Stimulated activated CD8-positive, alpha-beta memory T cell treated with anti-CD3 and anti-CD28 coated beads, Interleukin-2, amount 100 ng/mL, for 48 hours (primary cell): ENCODE measurements around the gene FAIM2.

Experiments
- DNase-seq, 2 donors: peaks; one replicate each; pipeline ENCODE4 v3.0.0-alpha.2; 2020; ENCODE audit warnings: low read depth in 2 of 2

Gene FAIM2

DNA sequence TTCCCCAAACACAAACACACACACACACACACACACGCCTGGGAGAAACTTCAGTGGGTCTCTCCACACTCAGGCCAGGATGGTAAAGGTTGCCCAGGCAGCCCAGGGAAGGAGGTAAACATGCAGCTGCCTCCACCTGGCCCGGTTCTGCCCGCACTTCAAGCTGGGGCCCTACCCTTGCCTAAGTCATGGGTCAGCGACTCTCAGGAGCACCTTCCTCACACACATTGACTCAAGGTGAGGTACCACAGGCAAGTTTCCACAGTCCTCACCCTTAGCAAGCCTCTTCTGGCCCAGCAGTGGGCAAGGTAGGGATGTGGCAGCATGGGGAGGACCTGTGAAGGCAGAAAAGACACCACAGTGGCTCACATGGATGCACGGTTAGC lies 14.1 kb upstream of the FAIM2 start:
- no peak for DNase-seq

DNA sequence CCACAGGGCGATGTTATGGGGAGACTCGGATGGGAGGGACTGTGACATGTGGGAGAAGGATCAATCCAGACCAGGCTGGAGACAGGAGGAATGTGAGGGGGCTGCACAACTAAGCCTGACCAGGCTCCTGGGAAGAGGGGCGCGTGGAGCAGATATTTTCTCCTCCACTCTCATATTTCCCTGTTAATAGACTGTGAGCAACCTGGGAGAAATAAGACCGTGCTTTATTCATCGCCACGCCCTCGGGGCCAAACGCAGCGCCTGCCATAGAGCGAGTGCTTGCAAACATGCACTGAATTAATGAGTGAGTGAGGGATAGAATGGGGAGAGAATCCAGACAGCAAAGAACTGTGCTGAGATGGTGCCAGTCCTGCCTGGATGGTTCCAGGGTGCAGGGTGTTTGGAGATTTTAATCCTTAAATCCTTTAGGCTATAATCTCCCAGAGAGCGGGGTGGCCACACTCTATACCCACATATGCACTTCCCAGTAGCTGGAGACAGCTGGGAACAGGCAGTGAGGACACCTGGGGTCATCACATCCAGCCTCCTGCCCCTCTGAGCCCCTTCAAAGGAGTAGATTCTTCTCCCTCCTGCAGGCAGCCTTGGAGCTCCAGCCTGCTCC lies 13.6 kb upstream of the FAIM2 start:
- DNase-seq = no peak

DNA sequence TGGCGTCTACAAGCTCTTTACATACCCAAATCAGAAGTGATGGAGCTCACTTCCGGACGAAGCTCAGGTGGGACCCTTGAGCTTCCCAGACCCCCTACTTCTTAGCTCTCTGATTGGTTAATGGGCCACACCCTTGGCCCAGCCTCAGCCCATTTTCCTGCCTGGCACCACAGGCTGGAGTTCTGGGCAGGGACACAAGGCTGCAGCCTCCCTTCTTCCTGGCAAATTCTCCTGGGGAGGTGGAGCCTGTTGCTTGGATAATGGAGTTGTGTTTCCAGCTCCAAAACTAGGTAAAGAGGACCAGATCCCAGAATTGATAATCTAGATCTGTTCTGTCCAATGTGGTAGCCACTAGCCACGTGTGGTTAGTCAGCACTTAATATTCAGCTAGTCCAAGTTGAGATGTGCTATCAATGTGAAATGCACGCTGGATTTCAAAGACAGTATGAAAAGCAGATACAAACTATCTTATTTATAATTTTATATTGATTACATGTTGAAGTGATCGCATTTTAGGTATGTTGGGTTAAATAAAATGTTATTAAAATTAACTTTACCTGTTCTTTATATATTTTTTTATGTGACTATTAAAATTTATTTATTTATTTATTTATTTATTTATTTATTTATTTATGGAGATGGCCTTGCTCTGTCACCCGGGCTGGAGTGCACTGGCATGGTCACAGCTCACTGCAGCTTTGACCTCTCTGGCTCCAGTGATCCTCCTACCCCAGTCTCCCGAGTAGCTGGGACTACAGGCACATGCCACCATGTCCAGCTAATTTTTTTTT lies 12.6 kb upstream of the FAIM2 start:
- DNase-seq = no peak

DNA sequence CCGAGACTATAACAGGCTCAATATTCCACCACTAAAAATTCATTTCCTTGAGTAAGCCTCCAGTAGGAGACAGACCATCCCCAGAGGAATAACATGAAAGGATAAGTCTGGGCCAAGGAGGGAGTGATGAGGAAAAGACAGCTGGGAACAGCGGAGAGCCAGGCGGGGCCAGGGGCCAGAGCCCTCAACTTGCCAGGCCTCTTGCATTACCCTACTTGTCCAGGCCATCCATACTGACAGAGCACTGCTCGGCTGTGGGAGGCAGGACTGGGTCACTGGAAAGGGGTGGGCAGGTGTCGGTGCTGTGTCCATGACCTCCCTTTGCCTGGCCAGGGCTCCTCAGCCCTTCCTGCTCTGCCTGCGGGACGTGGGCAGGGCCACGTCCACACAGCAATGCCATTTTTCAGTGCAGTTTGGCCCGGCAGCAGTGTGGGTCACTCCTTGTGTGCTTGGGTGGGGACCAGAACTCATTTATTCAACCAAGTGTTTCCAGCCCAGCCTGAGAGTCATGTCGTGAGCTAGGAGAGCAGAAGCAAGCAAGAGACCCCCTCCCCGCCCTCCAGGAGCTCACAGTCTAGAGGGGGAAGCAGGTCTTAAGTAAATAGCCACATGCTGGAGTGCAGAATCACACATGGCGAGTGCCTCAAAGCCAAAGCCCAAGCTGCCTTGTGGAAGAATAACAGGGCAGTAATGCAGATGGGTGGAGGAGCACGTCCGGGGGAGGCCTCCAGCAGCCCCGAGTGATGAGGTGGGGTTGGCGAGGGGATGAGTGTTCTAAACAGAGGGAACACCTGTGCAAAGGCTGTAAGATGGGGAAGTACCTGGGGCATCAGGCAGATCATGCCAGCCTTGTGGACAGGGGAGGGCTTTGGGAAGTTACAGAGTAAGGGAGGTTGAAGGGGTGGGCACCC lies 8.9 kb upstream of the FAIM2 start:
- DNase-seq = no peak

DNA sequence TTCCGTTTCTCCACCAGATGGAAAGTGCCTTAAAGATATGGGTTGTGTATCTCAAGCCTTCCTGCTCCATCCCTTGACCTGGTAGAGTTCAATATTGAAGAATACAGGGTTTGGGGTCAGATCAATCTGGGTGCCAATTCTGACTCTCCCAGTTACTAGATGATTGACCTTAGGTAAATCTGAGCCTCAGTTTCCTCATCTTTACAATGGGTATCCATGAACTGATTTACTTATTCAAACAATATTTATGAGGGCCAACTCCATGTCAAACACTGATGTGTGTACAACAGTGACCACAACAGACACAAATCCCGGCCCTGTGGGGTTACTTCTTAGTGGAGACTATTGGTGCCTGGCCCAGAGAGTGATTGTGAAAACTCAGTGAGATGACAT lies 7.5 kb upstream of the FAIM2 start:
- no peak for DNase-seq

DNA sequence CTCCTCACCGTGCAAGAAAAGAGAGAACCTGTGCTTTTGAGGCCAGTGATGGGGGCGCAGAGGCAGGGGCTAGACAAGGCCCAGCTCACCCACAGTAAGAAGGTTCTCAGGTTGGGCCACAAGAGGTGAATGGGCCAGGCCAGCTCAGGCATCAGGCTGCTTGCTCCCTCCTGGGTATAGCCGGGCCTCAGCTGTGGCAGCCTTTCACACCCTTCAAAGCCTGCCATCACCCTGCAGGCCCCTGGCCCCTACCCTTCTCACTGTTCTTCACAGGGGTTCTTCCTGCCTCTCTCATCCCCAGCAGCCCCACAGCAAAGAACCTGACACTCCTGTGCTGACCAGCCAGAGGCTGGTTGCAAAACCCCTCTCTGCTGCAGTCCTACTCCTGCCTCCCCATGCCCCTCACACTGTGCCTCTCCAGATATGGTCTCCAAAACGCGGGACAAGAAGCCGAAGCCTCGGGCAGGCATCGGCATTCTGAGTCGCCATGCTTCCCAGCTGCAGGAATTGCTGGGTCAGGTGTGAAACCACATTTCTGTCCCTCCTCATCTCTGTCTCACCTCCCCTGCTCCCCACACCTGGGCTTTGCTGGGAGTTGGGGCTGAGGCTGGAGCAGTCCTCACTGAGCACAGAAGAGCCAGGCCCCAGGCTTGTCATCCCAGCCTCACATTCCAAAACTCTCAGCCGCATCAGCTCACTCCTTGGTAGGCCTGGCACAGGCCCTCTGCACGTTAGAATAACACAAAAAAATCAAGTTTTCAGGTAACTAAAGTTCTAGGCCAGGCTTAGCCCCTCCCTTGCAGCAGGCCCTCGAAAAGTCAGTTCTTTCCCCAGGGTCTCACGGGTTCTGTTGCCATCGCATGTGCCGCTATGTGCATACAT lies 6.9 kb upstream of the FAIM2 start:
- no peak for DNase-seq

DNA sequence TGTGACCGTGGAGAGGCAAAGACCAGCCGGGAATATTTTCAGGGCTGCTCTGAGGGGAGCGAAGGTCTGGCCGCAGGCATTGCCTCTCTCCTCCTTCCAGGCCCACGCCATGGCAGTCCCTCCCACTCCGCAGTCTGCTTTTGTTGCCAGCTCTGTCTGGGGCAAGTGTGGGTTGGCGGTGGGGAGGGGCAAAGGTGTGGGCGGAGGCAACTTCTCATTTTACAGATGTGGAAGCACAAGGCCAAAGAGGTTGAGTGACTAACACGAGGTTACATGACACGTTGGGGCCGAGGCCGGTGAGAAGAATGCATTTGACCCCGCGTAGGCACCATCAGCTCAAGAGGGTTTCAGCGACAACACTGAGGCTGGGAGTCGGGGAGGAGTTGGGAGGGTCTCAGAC lies 6.1 kb upstream of the FAIM2 start:
- peak; percentile 7 to 9 for DNase-seq

DNA sequence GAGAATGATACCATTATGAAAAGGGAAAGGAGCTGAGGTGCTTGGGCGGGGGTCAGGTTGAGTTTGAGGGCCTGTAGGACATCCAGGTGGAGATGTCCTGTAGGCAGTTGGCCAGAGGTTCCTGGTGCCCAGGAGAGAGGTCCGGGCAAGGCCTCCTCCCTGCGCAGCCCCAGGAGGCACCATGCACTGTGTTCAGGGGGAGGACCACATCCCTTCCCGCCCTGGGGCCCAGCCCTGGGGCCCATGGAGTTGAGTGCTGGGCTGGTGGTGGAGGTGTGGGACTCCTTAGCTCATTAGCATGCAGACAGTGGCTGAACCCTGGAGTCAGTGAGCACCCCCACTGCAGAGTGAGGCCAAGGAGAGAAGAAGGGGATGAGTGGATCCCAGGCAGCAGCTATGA lies 5.7 kb upstream of the FAIM2 start:
- no peak for DNase-seq

DNA sequence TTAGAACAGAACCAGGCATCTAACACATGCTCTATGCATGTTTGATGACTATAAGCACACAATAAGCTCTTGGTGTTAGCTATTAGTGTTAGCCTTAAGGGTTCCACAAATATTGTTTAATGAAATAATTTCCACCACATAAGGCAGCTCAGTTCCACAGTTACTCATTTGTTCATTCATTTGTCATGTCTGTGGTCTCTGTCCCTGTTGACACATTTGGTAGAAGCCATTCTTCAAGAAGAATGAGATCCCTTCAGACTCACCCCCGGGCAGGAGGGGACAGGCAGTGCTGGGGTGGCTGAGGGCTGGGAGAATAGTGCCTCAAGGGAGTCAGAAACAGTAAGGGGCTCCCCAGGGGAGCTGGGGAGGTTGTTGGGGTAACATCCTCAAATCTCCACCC lies 3.7 kb upstream of the FAIM2 start:
- DNase-seq = no peak

DNA sequence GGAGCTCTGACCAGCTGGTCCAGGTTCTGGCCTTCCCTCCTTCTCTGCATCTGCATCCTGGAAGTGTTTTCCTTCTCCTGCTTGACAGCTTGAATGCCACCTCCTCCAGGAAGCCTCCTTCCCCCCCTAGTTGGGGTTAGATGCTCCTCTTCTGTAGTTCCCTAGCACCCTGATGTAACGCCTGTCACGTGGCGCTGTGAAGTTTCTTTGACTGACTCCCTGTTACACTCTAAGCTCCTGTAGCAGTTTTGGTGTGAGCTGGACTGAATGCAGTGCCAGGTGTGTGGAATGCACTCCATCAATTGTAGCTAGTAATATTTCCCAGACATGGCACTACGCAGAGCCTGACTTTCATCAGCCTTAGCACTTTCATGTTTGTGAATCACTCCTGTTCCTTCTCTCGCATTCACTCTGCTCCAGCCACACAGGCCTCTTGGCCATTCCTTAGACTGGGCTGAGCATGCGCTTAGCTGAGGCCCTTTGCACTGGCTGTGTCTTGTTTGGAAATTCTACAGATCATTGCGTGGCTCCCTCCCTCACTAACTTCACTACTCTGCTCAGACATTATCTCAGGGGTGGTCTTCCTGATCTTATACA lies 2.1 kb upstream of the FAIM2 start:
- no peak for DNase-seq

DNA sequence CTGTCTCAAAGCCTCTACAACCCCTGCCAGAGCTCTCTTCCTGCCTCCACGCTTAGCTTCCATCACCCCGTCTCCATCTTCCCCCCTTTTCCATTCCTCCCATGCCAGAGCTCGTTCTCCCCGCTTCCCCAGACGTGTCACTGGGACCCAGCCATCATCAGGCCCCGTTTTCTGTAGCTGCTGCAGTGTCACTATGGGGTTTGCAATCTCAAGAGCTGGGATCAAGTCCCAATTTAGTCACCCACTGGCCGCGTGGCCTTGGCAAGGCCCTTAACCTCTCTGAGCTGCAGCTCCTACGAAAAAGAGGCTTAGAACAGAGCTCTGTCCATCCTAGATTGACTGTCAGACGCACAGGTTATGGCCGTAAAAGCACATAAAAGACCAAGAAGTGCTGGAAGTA lies 901 bp upstream of the FAIM2 start:
- no peak for DNase-seq

DNA sequence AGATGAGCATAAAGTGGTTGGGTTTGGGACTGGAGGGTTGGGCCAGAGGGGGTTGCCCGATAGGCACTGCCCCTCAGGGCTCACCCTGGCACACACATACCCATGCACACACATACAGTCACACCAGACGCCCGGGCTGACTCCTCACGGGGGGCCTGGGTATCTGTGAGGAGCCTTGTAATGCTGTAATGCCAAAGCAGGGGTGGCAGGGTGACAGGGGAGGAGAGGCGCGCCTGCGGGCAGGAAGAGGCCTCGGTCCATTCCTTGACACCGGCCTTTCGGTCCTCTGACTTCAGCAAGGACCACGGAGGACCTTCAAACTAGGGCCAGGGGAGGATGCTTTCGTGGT lies 375 bp downstream of the FAIM2 start:
- no peak for DNase-seq

DNA sequence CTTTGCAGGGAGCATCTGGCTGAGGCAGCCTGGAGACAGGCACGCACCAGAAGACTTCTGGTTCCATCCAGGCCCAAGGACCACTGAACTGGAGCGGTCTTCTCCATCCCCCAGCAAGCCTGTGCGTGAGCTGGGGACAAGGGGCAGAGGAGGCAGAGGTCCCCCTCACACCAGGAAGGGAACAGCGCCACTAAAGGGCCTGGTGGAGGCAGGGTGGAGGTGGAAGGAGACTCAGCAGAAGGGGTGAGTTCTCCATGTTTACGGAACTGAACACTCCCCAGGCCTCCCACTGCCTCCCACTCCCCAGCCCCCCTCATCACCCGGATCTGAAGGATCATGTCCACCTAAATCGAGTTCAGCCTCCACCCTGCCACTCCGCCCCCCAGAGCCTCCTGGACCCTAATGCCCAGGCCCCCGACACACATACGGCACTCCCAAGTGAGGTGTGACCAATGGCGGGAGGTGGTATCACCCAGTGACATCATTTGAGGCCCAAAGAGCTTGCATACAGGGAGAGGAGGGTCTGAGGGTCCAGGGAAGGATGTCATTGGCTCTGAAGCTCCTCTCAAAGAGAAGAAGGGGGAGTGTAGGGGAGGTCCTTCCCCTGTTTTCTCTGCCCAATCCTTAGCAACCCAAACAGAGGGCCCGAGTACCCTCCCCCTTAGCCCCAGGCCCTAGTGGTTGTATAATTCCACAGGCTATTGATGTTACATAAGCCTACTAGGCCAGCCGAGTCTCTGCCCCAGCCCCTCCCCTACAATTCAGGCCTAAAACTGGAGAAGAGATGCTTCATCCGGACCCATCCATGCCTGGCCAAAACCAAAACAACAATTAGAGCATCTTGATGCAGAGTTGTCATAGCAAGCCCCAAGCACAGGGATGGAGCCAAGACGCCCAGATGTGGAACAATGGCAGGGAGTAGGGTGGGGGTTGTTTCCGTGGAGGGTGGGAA lies 1.0 kb downstream of the FAIM2 start:
- no peak for DNase-seq

DNA sequence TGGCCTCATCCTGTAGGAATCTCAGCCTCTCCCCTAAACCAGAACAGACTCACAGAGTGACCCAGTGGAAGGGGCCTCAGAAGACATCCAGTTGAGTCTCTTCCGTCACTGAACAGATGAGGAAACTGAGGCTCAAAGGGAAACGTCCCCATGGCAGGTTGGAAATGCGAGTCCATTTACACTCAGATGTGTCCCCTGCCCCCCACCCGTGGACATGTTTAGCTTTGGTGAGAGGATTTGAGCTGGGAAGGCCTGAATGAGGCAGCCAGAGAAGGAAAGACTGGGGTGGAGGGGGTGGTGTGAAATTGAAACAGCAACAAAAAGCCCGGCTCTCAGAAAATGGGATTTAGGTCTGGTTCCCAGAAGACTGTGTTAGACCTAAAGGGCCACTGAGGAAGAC lies 1.7 kb downstream of the FAIM2 start:
- no peak for DNase-seq

DNA sequence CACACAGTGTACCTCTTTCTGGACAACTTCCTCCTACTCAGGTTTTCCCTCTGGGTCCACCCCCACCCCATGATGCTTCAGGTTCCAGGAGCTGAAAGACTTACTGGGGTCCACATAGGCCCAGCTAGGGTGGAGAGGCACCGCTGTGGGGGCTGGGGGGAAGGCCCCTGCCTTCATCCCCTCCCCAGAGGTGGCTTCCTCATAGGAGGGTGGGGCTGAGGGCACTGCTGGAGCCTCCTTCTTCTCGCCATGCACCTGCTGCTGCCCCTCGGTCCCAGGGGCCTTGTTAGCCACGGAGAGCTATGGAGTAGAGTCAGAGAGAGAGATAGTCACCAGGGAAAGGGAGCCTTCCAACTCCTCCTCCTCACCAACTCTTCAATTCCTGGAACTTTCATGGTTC lies 2.7 kb downstream of the FAIM2 start:
- DNase-seq = no peak

DNA sequence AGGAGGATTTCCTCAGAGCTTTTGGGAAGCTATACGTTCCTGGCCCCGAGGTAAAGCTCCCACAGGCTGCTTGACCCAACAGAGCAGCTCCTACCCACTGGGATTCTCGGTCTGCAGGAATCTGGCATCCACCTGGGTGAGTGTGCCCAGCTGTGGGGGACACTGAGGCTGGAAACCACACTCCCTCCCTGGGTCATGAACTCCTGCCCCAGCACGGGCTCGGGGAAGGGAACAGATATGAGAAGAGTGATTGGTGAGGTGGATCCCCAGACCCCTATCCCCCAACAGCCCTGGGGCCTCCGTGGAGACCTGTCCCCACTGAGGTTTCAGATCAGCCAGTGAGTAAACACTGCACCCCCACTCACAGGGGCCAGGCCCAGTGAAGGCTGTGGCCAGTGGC lies 3.3 kb downstream of the FAIM2 start:
- no peak for DNase-seq

DNA sequence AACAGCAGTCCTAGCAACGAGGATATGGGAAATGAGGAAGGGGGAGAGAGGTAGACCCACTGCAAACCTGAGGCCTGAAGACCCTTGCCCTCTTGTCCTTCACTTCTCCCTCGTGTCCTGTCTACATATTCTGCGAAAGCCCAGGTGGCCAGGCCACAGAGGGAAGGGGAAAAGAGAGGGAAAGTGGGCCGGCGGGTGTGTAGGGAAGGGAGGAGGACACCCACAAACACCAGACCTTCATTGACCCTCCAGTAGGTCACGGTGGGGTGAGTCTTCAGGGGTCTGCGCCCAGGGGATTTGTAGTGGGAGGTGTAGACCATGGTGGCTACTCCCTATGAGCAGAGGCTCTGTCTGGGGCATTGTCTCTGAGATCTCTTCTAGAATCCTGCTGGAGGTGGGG lies 3.8 kb downstream of the FAIM2 start:
- no peak for DNase-seq

DNA sequence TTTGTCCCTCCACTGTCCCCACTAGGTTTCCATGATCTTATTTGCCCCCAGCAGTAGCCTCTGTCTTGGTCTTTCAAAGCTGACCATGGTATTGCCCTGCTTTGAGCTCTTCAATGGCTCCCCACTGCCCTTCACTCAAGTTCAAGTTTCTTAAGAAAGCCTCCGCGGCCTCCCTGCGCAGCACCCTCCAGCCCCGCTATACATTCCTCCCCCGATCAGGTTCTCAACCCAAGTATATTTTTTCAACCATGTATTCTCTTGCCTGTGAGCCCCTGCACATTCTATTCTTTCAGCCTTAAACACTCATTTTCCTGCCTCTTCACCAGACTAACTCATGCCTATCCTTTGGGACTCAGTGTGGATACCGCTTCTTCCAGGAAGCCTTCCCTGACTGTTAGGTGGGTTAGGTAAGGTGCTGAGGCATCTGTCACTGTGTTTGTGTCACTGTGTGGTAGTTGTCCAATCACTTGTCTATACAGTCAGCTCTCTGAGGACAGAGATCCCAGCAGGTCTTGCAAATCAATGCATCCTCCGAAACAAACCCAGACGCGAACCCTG lies 4.3 kb downstream of the FAIM2 start:
- DNase-seq = no peak

DNA sequence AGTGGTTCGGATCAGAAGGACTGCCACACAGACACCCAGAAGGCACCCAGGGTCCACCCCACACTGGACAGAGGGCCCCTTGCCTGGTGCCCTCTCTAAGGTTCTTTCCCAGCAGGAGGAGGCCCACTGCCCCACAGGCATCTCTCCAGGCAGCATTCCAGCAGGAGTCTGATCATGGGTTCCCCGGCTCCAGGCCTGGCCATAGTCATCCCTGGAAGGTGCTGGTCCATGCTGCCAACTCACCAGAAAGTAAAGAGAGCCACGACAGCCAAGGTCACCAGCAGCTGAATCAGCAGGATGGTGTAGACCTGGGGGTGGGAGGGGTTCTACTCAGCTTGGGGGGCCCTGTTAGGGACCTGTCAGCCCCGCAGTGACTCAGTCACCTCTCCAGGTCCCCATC lies 6.4 kb downstream of the FAIM2 start:
- DNase-seq = no peak

DNA sequence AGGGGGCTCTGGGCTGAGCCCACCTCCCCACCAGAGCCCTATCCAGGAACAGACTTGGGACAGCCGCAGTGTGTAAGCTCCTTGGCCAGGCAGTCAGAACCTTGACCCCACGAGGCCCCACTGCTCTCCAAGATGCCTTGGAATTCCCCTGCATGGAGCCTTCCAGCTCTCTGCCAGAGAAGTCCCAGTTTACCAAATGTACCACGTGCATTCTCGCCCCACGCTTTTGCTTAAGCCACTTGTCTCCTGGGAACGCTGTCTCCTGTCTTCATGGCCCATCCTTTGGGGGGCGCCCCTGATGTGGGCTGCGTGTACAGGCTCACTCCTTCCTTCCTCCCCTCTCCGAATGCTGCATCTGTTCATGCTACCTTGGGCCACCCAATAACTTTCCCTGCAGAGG lies 7.9 kb downstream of the FAIM2 start:
- DNase-seq = no peak
